Activated CD4-positive, alpha-beta memory T cell treated with anti-CD3 and anti-CD28 coated beads for 36 hours (primary cell): ENCODE measurements around the gene TAPBP. TPM values are rescaled to one million over a fixed set of nuclear protein-coding genes. Genes with fewer than 3 reads are reported as not detected.
"Not testable (repeated sequence)": the region's sequence is repeated elsewhere in the genome, so short reads cannot be mapped to it uniquely, and the experiment has no call there.

ENCODE experiments used
- CTCF ChIA-PET: fragments of 350-600 bp; sonication (Branson Sonifier 250); formaldehyde crosslinking; loops from one replicate; lab custom pipeline; 2021; ENCODE audit warnings: antibody characterized with exemption, inconsistent platforms; lab: Charles Lee
- POLR2A ChIA-PET: fragments of 350-600 bp; sonication (Branson Sonifier 250); formaldehyde crosslinking; loops from one replicate; lab custom pipeline; 2021; ENCODE audit warnings: antibody characterized with exemption; lab: Charles Lee
- DNase-seq: peaks from one replicate; pipeline ENCODE4 v3.0.0-alpha.2; 2020
- H3K27ac Mint-ChIP-seq: one replicate; pipeline ENCODE4 v1.8.0; 2021; ENCODE audit warnings: mixed read lengths
- H3K27me3 Mint-ChIP-seq: one replicate; pipeline ENCODE4 v1.8.0; 2021; ENCODE audit warnings: mixed read lengths
- H3K36me3 Mint-ChIP-seq: one replicate; pipeline ENCODE4 v1.8.0; 2021; ENCODE audit warnings: mixed read lengths
- H3K4me1 Mint-ChIP-seq: one replicate; pipeline ENCODE4 v1.8.0; 2021; ENCODE audit warnings: low read depth, mixed read lengths
- H3K4me3 Mint-ChIP-seq: one replicate; pipeline ENCODE4 v1.8.0; 2021; ENCODE audit warnings: mild to moderate bottlenecking, mixed read lengths
- H3K9me3 Mint-ChIP-seq: one replicate; pipeline ENCODE4 v1.8.0; 2021; ENCODE audit warnings: mixed read lengths
- intact Hi-C: fragments of 100-400 bp; cut with micrococcal nuclease; formaldehyde crosslinking; loops from one replicate; pipeline ENCODE4 v1.15.1; 2023
- total RNA-seq, 2 experiments: library from RNA; stranded (reverse); gene quantifications; one replicate each; pipeline ENCODE4 v1.2.3, GENCODE V29; 2021

TAPBP gene
- total RNA-seq, 2 experiments from 2014 or later, result 202 to 213 TPM

DNA sequence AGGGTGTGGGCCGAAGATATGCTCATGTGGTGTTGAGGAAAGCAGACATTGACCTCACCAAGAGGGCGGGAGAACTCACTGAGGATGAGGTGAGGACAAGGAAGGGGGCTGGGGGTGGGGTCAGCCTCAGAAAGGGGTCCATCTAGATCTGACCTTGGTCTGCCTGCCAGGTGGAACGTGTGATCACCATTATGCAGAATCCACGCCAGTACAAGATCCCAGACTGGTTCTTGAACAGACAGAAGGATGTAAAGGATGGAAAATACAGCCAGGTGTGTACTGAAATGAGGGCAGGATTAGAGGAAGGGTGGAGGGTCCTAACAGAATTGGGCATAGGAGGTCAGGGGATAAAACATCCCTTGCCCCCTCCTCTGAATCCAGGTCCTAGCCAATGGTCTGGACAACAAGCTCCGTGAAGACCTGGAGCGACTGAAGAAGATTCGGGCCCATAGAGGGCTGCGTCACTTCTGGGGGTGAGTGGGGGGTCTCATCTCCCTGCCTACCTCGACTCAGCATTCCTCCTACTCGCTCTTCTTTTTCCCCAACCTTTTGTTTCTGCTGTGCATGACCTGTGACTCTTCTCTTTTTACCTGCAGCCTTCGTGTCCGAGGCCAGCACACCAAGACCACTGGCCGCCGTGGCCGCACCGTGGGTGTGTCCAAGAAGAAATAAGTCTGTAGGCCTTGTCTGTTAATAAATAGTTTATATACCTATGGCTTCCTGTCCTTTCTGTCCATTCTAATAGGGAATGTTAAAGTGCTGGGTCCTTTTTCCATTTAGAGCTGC lies 37.9 kb downstream of the TAPBP start:
- intact Hi-C loops, result loop anchor here (2.0 to 10.0 kb wide), 2 partner anchors 37 to 299 kb away; no protein-coding TSS in a partner anchor
- ChIA-PET POLR2A (interaction anchor here (1.2 to 4.9 kb wide), 7 partner anchors 14 to 304 kb away, joined by 3 to 40 read pairs (median 7); partner anchors contain the start of genes BAK1, PFDN6, RGL2 and WDR46), CTCF (interaction anchor here (0.9 to 3.4 kb wide), 6 partner anchors 13 to 151 kb away, joined by 3 to 37 read pairs (median 13); partner anchors contain the start of genes PFDN6, RGL2 and WDR46)
- H3K36me3 Mint-ChIP-seq, result peaks cover 53% of the 10 kb centered on the region
- H3K27me3 Mint-ChIP-seq, H3K9me3 Mint-ChIP-seq, DNase-seq: not testable (repeated sequence)
- peak overlapping the region; percentile 91 for H3K27ac Mint-ChIP-seq
- peaks cover 39% of the 10 kb centered on the region for H3K4me1 Mint-ChIP-seq
- H3K4me3 Mint-ChIP-seq, result peak overlapping the region; percentile 94

DNA sequence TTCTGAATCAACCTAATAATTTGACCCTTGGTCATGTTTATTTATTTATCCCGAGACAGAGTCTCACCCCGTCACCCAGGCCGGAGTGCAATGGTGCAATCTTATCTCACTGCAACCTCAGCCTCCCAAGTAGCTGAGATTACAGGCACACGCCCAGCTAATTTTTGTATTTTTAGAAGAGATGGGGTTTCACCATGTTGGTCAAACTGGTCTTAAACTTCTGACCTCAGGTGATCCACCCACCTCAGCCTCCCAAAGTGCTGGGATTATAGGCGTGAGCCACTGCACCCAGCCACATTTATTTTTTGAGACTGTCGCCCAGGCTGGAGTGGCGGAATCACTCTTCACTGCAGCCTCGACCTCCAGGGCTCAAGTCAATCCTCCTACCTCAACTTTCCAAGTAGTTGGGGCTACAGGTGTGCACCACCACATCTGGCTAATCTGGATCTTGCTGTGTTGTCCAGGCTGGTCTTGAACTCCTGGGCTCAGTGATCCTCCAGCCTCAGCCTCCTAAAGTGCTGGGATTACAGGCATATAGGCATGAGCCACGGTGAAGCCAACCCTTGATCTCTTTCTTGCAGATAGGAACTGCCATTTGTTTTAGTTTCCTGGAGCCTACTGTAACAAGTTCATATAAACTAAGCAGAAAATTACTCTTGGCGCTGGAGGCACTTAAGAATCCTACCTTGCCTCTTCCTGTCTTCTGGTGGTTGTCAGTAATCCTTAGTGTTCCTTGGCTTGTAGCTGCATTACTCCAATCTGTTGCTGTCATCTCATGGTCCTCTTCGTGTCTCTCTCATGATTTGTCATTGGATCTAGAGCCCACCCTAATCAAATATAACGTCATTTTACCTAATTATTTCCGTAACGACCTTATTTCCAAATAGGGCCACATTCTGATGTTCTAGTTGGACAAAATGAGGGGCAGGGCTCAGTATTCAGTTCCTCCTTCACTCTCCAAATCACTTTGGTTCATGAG lies 39.7 kb downstream of the TAPBP start:
- ChIA-PET POLR2A (interaction anchor here (1.0 to 4.9 kb wide), 3 partner anchors 15 to 302 kb away, joined by 4 to 40 read pairs (median 7); partner anchors contain the start of genes PFDN6 and WDR46), CTCF (interaction anchor here (1.3 kb wide), 1 partner anchor 25 kb away, joined by 3 read pairs; no protein-coding TSS in a partner anchor)
- no peaks in the 10 kb centered on the region for H3K27me3 Mint-ChIP-seq
- peaks cover 53% of the 10 kb centered on the region for H3K4me1 Mint-ChIP-seq
- no peaks in the 10 kb centered on the region for H3K9me3 Mint-ChIP-seq
- DNase-seq, result no peak
- intact Hi-C loops, result loop anchor here (2.0 to 10.0 kb wide), 4 partner anchors 145 to 429 kb away; partner anchors contain the start of genes CUTA and PSMB8
- H3K36me3 Mint-ChIP-seq, result peaks cover 53% of the 10 kb centered on the region
- H3K4me3 Mint-ChIP-seq, result peak overlapping the region; percentile 94
- H3K27ac Mint-ChIP-seq, result peak overlapping the region; percentile 98

- DNase-seq, result no peak
- Mint-ChIP-seq H3K27me3 (no peaks in the 10 kb centered on the region), H3K9me3 (no peaks in the 10 kb centered on the region), H3K4me3 (peak overlapping the region; percentile 94), H3K27ac (peak overlapping the region; percentile 98), H3K36me3 (peaks cover 59% of the 10 kb centered on the region), H3K4me1 (peaks cover 51% of the 10 kb centered on the region)
- POLR2A ChIA-PET, result interaction anchor here (0.6 to 2.9 kb wide), 4 partner anchors 16 to 301 kb away, joined by 3 to 24 read pairs (median 10); partner anchors contain the start of genes PFDN6 and WDR46
- CTCF ChIA-PET, result interaction anchor here (2.1 to 4.2 kb wide), 2 partner anchors 24 to 68 kb away, joined by 6 to 21 read pairs; partner anchors contain the start of gene HSD17B8
- intact Hi-C loops, result loop anchor here (2.0 to 10.0 kb wide), 4 partner anchors 145 to 429 kb away; partner anchors contain the start of genes CUTA and PSMB8
Measured at GRCh38 chr6:33273129-33273923, 40.6 kb downstream of the TAPBP start.

GRCh38 chr6:33272275-33273128 lies 41.4 kb downstream of the TAPBP start:
- CTCF ChIA-PET, result interaction anchor here (0.6 to 4.2 kb wide), 9 partner anchors 17 to 434 kb away, joined by 3 to 21 read pairs (median 5); partner anchors contain the start of genes HSD17B8, PFDN6, RGL2 and TAP2
- Mint-ChIP-seq H3K4me3 (peak overlapping the region; percentile 94), H3K36me3 (peaks cover 65% of the 10 kb centered on the region), H3K9me3 (no peaks in the 10 kb centered on the region), H3K27me3 (no peaks in the 10 kb centered on the region), H3K27ac (peak overlapping the region; percentile 98), H3K4me1 (peaks cover 46% of the 10 kb centered on the region)
- intact Hi-C loops, result loop anchor here (1.0 to 10.0 kb wide), 7 partner anchors 45 to 428 kb away; partner anchors contain the start of genes CUTA, PSMB8 and ZBTB22
- DNase-seq, result no peak
- POLR2A ChIA-PET, result interaction anchor here (0.6 to 2.9 kb wide), 16 partner anchors 9 to 349 kb away, joined by 3 to 24 read pairs (median 6); partner anchors contain the start of genes BRD2, HSD17B8, PFDN6 and RGL2

- Mint-ChIP-seq H3K36me3 (peaks cover 68% of the 10 kb centered on the region), H3K4me3 (peak within 1 kb of the TSS; percentile 94), H3K4me1 (peaks cover 42% of the 10 kb centered on the region), H3K27ac (peak within 1 kb of the TSS; percentile 98), H3K27me3 (no peaks in the 10 kb centered on the region), H3K9me3 (no peaks in the 10 kb centered on the region)
- intact Hi-C loops, result loop anchor here (1.0 to 10.0 kb wide), 11 partner anchors 18 to 427 kb away; partner anchors contain the start of genes CUTA, PFDN6, PSMB8 and WDR46
- ChIA-PET POLR2A (interaction anchor here (0.9 to 2.9 kb wide), 18 partner anchors 9 to 350 kb away, joined by 3 to 24 read pairs (median 6); partner anchors contain the start of genes BRD2, HSD17B8, PFDN6 and RGL2), CTCF (interaction anchor here (0.5 to 4.2 kb wide), 12 partner anchors 10 to 433 kb away, joined by 3 to 21 read pairs (median 4); partner anchors contain the start of genes HSD17B8, PFDN6, RGL2 and RING1)
- peak; percentile 94 for DNase-seq
Measured at GRCh38 chr6:33271468-33272274, 42.2 kb downstream of the TAPBP start, which contains the start of the genes RPS18 and VPS52. Gene RPS18, plus strand, starts transcription at chr6:33272075. Its CDS starts 45 bp downstream, at chr6:33272120. Gene VPS52, minus strand, starts transcription at chr6:33271876. Its CDS starts 201 bp downstream, at chr6:33271675.

- CTCF ChIA-PET, result interaction anchor here (0.9 to 4.2 kb wide), 8 partner anchors 9 to 432 kb away, joined by 3 to 21 read pairs (median 5); partner anchors contain the start of genes HSD17B8, PFDN6, RGL2 and RING1
- H3K27me3 Mint-ChIP-seq, result no peaks in the 10 kb centered on the region
- H3K9me3 Mint-ChIP-seq, result no peaks in the 10 kb centered on the region
- H3K4me3 Mint-ChIP-seq, result peak overlapping the region; percentile 94
- intact Hi-C loops, result loop anchor here (1.0 to 10.0 kb wide), 6 partner anchors 18 to 304 kb away; partner anchors contain the start of genes PFDN6 and WDR46
- POLR2A ChIA-PET, result interaction anchor here (1.0 to 2.9 kb wide), 13 partner anchors 8 to 351 kb away, joined by 3 to 24 read pairs (median 7); partner anchors contain the start of genes PFDN6, RGL2, RING1 and WDR46
- H3K27ac Mint-ChIP-seq, result peak overlapping the region; percentile 98
- no peak for DNase-seq
- peaks cover 36% of the 10 kb centered on the region for H3K4me1 Mint-ChIP-seq
- H3K36me3 Mint-ChIP-seq, result peaks cover 68% of the 10 kb centered on the region
Measured at GRCh38 chr6:33271117-33271467, 42.8 kb downstream of the TAPBP start.

- H3K27ac Mint-ChIP-seq, result no peak overlapping the region
- ChIA-PET CTCF (interaction anchor here (0.9 kb wide), 1 partner anchor 140 kb away, joined by 3 read pairs; no protein-coding TSS in a partner anchor), POLR2A (no interaction called here)
- H3K9me3 Mint-ChIP-seq, result no peaks in the 10 kb centered on the region
- no peaks in the 10 kb centered on the region for H3K27me3 Mint-ChIP-seq
- intact Hi-C loops, result no loop called here
- H3K36me3 Mint-ChIP-seq, result peaks cover 58% of the 10 kb centered on the region
- no peak overlapping the region for H3K4me3 Mint-ChIP-seq
- H3K4me1 Mint-ChIP-seq, result no peaks in the 10 kb centered on the region
- DNase-seq, result no peak
Measured at GRCh38 chr6:33264015-33264414, 49.9 kb downstream of the TAPBP start.

GRCh38 chr6:33262490-33262889 lies 51.4 kb downstream of the TAPBP start:
- H3K4me1 Mint-ChIP-seq, H3K27me3 Mint-ChIP-seq, H3K27ac Mint-ChIP-seq, H3K4me3 Mint-ChIP-seq, intact Hi-C loops, H3K9me3 Mint-ChIP-seq, DNase-seq: not testable (repeated sequence)
- CTCF ChIA-PET, result interaction anchor here (0.7 kb wide), 1 partner anchor 9 kb away, joined by 3 read pairs; the partner anchor contains the start of genes RPS18 and VPS52
- peaks cover 54% of the 10 kb centered on the region for H3K36me3 Mint-ChIP-seq
- POLR2A ChIA-PET, result interaction anchor here (1.2 kb wide), 1 partner anchor 9 kb away, joined by 3 read pairs; the partner anchor contains the start of genes RPS18 and VPS52

- Mint-ChIP-seq H3K27me3 (no peaks in the 10 kb centered on the region), H3K36me3 (peaks cover 41% of the 10 kb centered on the region), H3K4me3 (no peak overlapping the region), H3K9me3 (no peaks in the 10 kb centered on the region), H3K4me1 (no peaks in the 10 kb centered on the region), H3K27ac (no peak overlapping the region)
- POLR2A ChIA-PET, result no interaction called here
- intact Hi-C loops, result no loop called here
- CTCF ChIA-PET, result no interaction called here
- no peak for DNase-seq
Measured at GRCh38 chr6:33259032-33259431, 54.8 kb downstream of the TAPBP start.
